HG03575 (cell line): ENCODE results near the gene IFI44.

Experiments
- ATAC-seq: cut with Tn5 transposase; IDR thresholded peaks from one replicate; pipeline ENCODE4 v1.9.1; 2021; ENCODE audit not compliant: unreplicated experiment, insufficient number of reproducible peaks, low FRiP score; ENCODE audit errors: extremely low read depth

Gene IFI44

DNA sequence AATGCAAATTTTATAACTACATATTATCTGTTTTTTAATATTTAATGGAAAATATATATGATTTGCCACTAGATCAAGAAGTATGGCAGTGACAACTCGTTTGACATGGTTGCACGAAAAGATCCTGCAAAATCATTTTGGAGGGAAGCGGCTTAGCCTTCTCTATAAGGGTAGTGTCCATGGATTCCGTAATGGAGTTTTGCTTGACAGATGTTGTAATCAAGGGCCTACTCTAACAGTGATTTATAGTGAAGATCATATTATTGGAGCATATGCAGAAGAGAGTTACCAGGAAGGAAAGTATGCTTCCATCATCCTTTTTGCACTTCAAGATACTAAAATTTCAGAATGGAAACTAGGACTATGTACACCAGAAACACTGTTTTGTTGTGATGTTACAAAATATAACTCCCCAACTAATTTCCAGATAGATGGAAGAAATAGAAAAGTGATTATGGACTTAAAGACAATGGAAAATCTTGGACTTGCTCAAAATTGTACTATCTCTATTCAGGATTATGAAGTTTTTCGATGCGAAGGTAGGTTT, 556 bp downstream of the IFI44 start:
- ATAC-seq: no peak

DNA sequence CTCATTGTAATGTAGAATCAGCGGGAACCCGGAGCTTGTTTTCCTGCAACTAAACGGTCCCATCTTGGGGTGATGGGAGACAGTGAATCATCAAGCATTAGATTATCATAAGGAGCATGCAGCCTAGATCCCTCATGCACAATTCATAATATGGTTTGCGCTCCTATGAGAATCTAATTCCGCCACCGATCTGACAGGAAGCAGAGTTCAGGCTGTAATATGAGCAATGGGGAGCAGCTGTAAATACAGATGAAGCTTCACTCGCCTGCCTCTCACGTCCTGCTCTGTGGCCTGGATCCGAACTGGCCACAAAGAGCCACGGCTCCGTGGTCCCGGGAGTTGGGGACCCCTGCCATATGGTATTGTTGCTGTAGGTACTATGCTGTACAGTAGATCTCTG, 1.6 kb downstream of the IFI44 start:
- no peak for ATAC-seq

DNA sequence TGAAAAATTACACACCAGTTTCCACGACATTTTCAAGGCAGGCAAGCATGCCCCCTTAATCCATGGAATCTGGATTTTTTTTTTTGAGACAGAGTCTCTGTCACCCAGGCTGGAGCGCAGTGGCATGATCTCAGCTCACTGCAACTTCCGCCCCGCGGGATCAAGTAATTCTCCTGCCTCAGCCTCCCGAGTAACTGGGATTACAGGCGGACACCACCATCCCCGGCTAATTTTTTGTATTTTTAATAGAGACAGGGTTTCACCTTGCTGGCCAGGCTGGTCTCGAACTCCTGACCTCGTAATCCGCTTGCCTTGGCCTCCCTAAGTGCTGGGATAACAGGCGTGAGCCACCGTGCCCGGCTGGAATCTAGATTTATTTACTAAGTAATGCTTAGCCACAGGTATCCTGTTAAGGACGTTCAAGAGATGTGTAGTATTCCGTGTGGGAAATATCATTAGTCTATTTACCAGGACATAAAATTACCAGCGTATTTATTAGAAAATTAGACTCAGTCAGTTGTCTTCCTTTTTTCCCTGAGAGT, 2.5 kb downstream of the IFI44 start:
- ATAC-seq: no peak

DNA sequence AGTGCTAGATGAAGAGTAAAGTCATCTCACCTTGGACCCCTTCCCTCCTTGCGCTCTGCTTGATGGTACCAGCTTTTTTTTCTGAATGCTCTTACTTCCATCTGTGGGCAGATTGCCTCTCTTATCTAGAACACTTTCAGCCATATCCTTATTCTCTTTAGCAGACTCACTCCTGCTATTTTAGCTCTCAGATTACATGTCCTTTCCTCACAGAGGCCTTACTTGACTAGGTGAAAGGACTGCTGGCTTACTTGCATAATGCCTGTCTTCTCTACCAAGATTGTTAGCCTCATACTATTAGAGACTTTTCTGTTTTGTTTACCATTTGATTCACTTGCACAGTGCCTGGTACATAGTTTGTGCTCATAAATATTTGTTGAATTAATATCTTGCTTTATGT, 9.3 kb downstream of the IFI44 start:
- no peak for ATAC-seq

DNA sequence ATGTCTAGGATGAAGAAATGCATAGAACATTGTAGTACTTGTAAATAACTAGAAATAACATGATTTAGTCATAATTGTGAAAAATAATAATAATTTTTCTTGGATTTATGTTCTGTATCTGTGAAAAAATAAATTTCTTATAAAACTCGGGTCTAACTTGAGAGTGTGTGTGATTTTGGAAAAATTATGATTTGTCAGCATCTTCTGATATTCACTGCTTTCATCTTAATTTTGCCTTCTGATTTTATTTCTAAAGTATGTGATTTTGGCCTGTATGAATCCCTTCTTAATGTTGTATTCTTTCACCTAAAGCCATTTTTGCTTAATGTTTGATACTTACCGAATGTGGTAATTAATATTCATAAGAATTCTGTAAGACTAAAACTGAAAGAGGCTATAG, 14.3 kb downstream of the IFI44 start:
- no peak for ATAC-seq

DNA sequence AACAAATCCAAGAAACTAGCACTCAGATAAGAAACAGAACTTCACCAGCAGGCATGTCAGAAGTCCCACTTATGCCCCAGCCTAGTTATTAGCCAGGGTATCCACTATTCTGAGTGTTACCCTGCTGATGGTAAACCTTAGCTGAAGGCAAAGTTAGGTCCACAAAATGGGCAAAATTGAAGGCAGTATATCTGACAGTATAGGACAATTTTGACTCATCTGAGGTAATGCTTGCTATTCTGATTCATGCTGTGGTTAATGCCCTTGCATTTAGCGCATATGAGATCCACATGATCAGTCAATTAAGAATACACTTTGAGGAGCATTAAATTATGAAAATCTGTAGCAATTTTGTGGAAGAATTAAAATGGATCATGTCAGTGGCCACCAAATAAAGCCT, 15.1 kb downstream of the IFI44 start:
- ATAC-seq: no peak

DNA sequence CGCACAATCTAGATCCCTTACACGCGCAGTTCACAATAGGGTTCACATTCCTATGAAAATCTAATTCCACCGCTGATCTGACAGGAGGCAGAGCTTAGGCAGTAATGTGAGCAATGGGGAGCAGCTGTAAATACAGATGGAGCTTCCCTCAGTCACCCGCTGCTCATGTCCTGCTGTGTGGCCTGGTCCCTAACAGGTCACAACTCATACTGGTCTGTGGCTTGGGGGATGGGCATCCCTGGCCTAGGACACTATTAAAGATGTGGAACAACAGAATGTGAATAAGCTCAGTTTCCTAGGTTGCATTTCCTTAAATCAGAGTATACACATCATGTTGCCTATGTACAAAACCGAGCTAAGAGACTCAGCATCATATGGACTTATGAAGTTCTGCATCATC, 16.2 kb downstream of the IFI44 start:
- no peak for ATAC-seq

DNA sequence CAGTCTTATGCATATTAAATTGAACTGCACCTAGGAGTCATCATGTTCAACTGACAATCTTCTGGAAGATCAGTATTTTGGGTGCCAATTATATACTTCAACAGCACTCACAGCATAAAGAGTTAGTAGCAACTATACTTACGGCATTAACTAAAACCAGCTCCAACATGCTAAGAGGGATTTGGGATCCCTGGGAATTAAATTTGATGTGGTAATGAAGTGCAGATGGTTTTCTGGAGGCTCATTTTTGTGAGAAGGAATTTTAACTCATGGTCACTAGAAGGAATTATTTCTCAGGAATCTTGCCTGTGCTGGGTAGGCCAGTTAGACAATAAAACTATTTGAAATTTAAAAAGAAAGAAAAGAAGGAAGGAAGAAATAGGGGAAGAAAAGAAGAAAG, 18.3 kb downstream of the IFI44 start:
- no peak for ATAC-seq

DNA sequence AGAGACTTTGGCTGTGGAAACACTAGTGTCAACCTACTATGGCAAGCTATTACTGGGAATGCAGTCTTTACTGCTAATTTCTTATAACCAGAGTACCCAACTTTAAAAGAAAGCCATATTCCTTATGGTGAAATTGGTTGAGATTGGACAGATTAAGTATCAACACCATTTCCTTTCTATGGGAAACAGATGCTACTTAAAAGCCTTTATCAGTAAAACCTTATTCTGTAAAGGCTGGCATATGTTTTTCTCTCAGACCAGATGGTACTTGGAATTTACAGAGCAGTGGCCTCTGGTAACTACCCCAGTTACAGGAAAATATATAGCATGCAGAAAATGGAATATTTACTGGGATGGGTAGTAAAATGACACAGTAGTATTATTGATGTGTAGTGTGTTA, 18.8 kb downstream of the IFI44 start:
- ATAC-seq: no peak

DNA sequence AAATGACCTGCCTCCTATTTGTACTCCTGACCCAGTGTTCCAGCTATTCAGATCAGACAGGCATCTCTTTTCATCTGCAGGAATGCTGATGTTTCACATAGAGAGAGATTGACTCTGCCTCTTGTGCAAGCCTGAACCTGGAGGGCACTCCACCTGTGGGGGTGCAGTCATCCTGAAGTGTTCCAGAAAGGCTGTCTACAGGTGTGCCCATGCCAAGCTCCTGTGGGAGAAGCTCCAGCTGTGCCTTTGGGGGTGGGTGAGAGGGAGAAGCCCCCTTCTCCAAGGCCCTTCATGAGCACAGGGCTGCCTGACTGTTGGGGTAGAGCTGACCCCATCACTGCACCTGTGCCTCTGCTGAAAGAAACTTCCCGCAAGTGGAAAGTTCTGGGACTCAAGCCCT, 22.8 kb downstream of the IFI44 start:
- no peak for ATAC-seq

DNA sequence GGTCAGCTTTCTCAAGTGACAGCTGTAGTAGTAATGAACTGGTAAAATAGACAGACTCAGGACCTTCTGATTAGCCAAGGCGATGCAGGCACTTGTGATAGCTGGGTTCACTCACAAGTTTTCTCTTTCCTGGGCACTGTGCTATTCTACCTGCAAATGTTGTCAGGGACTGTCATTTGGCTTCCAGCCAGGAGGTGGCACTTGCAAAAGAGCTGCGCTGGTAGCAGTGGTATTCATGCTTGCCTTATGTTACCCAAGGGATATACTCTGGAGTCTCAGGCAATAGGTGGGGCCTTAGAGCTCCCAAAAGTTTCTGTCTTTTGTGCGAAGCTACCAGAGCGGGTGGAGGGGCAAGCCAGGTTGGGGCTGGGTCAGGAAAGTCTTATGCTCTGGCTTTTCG, 23.5 kb downstream of the IFI44 start:
- no peak for ATAC-seq

DNA sequence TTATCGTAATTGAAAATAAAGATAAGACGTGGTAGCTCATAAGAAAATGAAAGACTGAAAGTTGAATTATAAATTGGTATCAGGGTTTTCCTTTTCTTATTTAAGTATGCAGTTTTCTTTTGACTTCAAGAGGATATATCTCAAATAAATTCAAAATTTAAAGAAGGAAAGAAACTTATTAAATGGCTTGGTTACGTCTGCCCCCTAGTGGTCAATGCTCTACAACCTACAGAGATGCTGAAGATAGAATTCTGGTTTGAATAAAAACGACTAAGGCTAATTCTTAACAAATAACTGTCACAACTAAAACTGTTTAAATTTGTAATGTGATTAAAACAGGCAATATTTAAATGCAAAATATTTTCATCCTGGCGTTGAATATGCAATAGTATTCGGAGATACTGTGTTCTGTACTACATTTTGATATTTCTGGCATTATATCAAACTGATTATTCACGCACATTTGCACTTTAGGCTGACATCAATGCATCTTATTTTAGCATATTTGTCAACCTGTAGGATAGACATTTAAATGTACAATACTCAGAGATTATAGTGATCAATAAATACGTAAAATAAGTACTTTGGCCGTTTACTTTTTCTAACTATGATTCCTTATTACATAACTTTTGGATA, 26.8 kb downstream of the IFI44 start:
- ATAC-seq: no peak

DNA sequence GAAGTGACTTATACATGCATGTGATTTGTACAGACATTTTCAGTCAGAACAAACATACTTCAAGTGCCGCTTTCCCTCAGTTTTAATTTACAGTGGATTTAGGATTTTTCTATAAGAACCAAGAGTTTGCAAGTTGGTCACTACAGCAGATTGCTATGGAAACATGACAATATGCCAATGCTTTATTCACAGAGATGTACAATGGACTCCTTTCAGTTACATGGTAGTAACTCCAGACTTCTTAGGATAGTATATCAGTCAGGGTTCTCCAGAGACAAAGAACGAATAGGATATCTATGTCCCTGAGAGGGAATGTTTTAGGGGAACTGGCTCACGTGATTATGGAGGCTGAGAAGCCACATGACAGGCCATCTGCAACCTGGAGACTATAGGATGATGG, 27.4 kb downstream of the IFI44 start:
- no peak for ATAC-seq

DNA sequence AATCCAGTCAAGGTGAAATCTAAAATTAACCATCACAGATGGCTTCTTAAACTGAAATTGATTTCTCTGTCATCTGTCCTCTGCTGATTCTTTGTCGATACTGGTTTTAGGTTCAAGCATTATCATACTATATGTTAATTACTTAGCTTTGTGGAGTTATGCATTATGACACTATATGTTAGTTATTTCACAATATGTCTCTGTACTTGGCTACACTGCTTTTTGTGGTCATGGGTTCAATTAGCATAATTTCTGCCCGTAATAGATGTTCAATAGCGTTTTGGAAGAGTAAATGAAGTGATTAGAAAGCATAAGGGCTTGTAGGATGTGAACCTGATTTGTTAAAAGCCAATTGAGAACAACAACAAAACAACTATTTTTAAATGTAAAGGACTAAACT, 28.2 kb downstream of the IFI44 start:
- ATAC-seq: no peak

DNA sequence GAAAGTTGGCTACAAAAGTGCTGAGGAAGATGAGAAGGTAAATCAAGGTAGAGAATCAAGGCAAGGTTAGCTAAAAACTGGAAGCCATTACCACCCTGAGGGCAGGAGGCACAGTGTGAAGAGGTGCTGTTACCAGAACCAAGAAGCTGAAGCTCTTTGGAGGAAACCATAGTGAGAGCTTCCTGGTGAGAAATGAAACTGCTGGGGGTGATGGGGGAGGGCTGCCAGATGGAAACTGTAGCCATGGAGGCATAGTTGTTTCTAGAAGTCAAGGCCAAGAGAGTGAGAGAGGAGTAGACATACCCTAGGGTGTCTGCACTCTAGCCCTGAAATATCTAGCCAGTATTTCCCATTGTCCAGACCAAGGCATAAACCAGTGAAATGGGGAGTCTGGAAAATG, 28.7 kb downstream of the IFI44 start:
- ATAC-seq: peak; percentile 44

DNA sequence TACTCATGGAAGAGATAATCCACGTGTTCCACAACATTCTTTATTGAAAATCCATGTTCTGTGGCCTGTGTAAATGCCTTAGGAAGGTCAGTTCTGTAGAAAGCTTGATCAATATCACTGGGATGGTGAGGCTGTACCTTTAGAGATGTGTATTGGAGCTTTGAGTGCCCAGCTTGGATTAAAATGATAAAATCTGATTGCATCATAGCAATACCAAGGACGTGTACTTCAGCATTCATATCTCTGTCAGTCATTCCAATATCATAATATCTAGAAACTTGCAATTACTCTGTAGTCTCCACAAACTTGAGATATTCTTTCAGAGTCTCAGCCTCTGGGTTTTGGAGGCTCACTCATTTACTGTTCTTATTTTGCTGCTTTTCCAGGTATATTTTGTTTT, 31.6 kb downstream of the IFI44 start:
- no peak for ATAC-seq

DNA sequence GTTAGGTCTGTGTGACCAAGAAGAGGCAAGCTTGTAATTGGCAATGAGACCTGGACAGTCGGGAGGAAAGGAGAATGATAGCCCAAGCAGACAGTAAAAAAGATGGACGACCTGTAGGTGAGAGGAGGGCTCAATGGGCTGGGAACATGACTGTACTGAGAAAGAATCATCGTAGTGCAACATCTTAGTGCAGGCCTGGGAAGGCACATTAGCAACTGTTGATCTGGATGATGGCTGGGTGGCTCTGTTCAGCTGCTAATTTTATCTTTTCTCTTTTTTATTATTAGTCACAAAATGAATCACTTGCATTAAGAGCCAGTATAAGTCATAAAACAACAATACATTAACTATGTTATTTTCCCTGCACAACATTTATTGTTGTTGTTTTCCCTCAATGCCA, 32.9 kb downstream of the IFI44 start:
- ATAC-seq: no peak

DNA sequence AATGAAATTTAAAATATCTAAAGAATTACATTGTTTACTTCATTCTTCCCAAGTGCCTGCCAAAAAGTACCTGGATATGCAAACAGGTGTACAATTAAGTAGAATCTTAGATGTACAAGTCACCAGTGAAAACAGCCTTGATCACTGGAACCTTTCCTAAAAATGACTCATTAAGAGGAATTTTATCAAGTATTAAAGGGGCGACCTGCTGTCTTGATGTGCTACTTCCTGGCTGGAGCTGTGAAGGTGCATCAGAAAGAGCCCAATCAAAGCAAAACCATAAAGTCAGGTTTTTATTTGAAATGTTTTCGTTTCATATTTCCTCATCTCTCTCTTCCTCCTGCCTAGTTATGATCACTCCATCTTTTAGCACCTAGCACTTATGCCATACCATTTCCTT, 33.4 kb downstream of the IFI44 start:
- no peak for ATAC-seq

DNA sequence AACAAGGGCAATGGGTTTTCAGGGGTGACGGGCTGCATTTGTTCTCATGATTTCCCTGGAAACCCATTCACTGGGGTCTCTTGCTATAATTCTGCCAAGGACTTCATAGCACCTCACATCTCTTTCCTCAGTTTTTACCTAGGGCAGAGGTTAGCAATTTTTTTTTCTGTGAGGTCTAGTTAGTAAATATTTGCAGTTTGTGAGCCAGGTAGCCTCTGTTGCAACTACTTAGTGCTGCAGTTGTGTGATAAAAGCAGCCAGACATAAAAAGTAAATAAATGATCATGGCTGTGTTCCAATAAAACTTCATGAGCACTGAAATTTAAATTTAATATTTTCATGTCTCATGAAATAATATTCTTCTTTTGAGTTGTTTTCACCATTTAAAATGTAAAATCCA, 37.7 kb downstream of the IFI44 start:
- no peak for ATAC-seq

DNA sequence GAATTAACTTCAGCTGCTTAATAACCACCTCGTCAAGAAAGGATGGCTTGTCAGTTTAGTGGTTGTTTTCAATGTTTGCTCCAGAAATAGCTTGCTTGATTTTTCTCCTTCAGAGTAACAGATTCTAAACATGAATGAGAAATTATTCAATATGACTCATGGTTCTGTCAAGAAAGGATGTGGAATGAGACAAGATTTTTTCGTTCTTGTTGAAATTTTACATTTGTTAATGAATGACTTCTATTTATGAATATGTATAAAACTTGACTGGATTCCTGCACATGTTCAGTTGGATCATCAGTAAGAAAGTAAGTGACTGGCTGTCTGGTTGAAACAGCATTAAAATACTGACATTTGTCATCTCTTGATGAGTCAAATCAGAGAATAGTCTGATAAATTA, 38.3 kb downstream of the IFI44 start:
- ATAC-seq: no peak

DNA sequence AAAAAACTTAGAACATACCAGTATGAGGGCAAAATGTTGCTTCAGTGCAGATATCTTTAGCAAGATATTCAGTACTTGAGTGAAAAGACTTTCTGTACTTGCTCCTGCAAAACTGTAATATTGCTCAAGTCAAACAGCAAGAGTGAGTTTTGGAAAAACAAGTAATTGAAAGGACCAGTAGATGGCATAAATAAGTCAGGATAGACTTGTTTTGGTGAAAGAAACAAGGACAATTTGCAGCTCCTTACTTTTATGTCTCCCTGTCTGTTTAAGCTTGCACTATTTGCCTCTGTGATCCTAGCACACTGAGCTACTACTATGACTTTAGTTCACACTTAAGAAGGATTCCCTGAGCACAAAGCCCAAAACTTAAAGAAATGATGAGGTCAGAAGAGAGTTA, 39.1 kb downstream of the IFI44 start:
- no peak for ATAC-seq
